GM12872 (cell line): ENCODE data around the gene RAB11FIP4.

Source experiments
- TF ChIP-seq, protein P1 (sequence below): IDR thresholded peaks from 3 replicates; pipeline ENCODE4 v1.5.1; 2011; ENCODE audit warnings: low read depth, mild to moderate bottlenecking, low read length, moderate library complexity; ENCODE audit not compliant: insufficient read depth

RAB11FIP4 gene

DNA sequence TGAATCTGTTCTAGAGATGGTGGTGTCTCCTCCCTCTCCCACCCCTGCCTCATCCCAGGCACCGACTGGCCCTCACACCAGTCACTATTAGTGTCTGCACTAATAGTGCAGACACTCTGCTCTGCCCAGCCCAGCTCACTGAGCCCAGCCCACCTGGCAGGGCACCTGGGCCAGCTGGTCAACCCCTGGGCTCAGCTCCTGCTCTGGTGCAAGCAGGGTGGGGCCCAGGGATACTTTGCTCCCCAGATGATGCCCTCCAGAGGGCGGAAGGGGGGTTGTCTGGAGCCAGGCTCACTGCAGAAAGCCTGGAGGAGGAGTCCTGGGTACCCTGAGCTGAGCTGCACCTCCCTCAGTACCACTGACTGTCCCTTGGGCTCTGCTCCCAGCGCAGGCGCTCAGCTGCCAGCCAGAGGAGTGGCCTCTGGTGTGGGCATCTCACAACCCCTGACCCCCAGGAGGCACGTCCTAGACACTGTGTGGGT lies 14.5 kb downstream of the RAB11FIP4 start:
- TF ChIP-seq, protein P1, sequence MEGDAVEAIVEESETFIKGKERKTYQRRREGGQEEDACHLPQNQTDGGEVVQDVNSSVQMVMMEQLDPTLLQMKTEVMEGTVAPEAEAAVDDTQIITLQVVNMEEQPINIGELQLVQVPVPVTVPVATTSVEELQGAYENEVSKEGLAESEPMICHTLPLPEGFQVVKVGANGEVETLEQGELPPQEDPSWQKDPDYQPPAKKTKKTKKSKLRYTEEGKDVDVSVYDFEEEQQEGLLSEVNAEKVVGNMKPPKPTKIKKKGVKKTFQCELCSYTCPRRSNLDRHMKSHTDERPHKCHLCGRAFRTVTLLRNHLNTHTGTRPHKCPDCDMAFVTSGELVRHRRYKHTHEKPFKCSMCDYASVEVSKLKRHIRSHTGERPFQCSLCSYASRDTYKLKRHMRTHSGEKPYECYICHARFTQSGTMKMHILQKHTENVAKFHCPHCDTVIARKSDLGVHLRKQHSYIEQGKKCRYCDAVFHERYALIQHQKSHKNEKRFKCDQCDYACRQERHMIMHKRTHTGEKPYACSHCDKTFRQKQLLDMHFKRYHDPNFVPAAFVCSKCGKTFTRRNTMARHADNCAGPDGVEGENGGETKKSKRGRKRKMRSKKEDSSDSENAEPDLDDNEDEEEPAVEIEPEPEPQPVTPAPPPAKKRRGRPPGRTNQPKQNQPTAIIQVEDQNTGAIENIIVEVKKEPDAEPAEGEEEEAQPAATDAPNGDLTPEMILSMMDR: no peak

DNA sequence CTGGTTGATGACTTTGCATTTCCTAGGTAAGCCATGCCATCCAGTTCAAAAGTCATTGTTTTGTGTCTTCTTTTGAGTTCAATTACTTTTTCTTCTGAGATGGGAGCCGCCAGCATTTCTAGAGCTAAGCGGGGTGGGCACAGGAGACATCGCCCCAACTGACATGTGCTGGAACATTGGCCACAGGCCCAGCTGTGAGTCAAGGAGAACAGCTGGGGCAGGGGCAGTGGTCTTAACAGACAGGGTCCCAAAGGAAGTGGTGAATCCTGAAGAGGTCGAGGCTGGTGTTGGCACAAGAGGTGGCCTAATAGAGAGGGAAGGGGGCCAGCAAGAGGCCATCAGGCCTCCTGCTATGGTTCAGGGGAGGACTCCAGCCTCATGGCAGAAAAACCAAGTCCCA lies 17.1 kb downstream of the RAB11FIP4 start:
- TF ChIP-seq, protein P1: no peak

GRCh38 chr17:31411707-31412285 lies 20.3 kb downstream of the RAB11FIP4 start:
- TF ChIP-seq, protein P1: no peak

- TF ChIP-seq, protein P1: no peak
Measured at GRCh38 chr17:31412511-31412910, 21.0 kb downstream of the RAB11FIP4 start.

DNA sequence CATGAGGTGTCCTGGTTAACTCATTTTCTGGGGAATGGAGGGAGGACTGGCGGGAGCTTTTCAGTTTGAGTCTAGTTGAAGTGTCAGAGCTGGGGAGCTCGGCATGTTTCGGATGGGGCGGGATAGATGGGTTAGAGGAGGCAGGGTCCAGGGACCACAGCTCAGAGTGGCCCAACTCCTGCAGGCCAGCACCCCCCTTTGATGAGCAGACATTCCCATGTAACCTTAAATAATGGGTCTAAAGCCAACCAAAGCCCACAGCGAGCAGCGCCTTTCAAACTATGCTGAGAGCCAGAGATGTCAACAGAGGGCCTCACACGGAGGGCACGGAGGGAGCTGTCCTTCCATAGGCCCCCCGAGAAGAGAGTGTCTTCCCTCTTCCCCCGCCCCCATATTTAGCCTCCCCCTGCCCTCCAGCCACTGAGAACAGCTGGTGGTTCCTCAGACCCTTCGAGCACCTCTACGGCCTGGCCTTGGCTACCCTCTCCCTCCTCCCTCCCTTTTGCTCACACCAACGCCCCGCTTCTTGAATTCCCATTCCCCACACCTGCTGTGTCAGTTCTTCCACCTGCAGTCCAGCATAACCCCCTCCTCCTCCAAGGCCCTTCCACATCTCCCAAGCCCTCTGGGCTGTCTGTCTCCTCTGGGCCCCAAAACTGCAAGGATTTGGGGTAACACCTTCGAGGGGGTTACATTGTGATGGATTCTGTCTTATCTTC lies 21.8 kb downstream of the RAB11FIP4 start:
- TF ChIP-seq, protein P1: no peak

DNA sequence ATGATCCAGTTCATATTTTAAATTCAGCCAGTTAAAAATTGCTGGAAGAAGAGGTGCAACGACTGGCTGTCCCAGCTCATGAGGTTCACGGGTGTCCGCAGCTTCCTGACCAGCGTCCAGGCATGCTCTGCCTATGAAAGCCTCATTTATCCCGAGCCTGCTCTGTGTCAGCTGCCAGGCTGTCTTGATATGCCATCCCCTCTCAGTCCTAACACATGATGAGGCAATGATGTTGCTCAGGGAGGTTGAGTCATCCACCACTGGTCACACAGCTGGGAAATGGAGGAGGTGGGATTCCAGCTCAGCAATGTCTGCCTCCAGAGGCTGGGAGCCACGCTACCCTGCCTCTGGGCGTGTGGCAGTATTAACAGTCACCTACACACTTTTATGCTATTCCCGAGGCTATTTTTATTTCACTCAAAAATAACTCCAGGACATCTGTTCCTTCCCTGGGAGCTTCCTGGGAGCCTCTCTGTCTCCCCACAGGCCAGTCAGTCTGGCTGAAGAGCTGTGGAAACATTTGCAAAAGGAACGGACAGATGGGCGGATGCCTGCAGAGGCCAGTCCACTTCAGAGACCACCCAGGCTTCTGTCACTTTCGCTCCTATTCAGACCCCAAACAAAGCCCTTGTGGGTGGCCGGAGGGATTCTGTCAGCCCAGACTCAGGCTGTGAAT lies 22.5 kb downstream of the RAB11FIP4 start:
- TF ChIP-seq, protein P1: no peak

DNA sequence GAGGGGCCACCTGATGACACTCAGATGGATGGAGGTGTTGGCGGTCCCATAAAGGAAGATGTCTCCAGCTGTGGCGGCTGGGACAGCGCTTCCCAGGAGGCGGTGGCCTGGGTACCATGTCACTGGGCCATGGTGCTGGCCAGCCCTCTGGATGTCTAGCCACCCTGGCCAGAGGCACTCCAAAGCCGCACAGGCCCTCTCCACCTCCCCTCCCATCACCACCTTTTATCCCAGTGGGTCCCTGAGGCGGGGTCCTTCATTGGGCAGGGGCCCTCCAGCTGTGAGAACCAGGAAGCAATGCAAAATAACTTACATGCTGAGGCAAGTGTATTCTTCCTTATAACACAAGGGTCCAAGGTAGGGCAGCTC lies 23.1 kb downstream of the RAB11FIP4 start:
- TF ChIP-seq, protein P1: no peak
